ENCODE results near the gene TOMM7.

GRCh38 chr7:22819476-22819875 is 3.2 kb downstream of the TOMM7 start:
- TF ChIP-seq GATA2 (IDR thresholded peaks at IDR 0.05; ENCODE audit: low read depth, low read length) (no peak), GATA3 (IDR thresholded peaks at IDR 0.05; ENCODE audit: low read depth, low read length) (no peak)

All from SH-SY5Y (cell line).